NCI-H1105 (cell line): ENCODE results near the gene TIGD2.
"Not testable (repeated sequence)": the region's sequence is repeated elsewhere in the genome, so short reads cannot be mapped to it uniquely, and the experiment has no call there.

ENCODE experiments used
- DNase-seq: peaks from one replicate; lab custom pipeline; 2025; lab: John Stamatoyannopoulos, UW

The TIGD2 gene

DNA sequence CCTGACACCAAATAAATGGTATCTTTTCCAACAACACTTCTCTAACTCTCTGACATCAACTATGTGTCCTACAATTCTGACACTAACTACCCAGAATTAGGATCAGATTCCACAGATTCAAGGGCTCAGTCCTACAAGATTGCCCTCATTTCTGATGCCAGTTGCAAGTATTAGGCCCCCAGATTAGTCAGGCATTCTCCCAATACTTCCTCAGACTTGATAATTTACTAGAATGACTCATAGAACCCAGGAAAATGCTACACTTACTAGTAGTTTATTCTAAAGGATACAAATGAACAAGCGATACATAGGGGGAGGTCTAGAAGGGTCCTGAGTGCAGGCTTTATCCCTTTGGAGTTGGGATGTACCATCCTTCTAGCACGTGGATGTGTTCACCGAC, 8.5 kb downstream of the TIGD2 start:
- DNase-seq = no peak

DNA sequence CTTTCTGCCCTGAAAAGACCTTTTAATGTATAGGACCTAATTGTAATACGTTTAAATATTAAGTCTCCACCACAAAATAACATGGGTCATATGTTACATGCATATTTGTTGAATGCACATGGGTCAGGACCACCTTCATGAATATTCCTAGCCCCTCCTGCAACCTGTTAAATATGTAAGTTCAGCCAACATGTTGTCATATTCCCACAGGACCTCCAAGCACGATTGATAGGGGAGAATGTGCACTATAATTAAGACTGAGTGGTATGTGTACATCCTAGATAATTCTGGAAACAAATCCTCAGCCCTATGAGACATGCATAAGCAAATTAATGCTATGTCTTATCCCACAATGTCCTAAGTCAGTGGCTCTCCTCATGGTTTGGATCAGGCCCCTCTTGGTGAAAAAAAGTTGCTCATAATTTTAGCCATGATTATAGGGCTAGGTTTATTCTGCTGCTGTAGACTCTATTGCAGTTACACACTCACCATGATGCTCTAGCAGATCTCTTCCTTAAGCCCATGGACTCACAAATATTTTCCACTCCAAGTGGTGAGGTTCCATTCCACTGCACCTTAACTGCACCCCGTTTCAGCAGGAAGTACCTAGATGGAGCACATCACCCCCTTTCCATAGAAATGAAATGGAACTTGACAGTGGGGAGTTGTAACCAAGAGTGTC, 10.2 kb downstream of the TIGD2 start:
- no peak for DNase-seq

DNA sequence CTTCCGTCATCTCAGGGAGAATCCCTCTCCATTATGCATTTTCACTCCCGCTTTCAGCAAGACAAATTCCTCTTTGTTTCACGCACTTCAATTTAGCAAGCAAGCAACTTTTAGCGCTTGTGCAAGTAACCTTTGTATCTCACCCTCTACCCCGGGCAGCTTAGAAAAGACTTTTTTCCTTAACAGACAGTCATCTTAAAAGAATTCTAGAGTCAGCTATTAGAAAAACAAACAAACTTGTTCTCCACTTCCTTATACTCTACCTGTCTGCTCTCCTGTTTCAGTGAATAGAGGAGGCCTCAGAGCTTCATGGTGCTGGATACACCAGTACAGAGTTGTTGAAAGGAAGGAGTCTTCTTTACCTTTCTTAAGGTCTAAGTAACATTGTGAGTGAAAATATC, 12.1 kb downstream of the TIGD2 start:
- no peak for DNase-seq

DNA sequence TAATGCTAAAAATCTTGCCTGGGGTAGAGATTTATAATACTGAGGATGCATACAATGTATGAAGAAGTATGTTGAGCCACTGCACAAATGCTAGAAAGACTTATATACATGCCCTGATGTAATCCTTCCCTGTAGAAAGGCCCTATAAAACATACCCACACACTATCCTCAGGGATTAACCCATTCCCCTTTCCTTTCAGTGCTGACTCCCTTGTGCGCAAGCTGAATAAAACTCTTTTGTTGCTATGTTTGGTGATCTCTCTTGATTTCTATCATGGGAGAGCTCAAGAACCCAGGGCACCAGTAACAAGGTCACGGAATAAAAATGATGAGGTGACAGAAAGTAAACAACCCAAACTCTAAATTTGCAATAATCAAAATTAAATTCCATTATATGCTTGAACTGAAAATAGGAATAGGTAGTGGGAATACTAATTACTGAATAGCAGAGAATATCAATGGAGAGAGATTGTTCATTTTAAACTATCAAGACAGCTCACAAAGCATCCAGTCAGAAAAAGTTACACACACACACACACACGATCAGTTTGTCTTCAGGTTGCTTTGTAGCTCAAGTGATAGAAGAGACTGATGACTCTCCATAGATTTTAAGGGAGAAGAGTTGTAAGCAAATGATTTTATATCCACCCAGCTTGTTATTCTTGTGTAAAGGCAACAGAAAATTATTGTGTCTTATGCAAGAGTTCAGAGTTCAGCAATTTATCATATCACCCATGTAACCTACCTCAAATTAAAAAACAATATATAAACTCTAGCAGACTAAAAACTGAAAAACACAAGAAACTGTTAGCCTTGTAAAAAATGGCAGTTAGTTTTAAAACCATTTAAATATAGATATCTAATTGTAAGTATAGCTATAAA, 14.8 kb downstream of the TIGD2 start:
- DNase-seq = no peak

DNA sequence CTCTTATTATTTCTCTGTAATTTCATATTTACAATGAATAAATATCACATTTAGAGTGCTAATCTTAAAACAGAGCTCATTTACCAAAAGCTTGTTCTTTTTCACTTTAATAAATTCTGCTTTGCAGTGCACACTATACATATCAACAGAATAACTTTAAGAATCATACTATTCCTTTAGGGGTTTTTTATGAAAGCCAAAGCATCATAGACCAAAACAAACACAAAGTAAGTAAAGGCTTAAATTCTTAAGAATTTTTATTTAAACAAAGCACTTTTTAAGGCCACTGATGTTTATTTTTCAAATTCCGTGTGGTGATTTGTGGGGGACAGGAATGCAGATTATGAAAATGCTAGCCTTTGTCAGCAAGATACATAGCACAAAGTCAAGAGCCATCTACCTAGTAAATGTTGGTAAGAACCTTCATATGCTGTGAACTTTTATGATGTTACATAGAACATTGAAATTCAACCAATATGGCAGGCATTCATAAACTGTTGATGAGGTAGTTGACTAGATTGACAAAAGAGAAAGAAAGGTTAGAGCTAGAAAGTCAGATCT, 17.8 kb downstream of the TIGD2 start:
- no peak for DNase-seq

DNA sequence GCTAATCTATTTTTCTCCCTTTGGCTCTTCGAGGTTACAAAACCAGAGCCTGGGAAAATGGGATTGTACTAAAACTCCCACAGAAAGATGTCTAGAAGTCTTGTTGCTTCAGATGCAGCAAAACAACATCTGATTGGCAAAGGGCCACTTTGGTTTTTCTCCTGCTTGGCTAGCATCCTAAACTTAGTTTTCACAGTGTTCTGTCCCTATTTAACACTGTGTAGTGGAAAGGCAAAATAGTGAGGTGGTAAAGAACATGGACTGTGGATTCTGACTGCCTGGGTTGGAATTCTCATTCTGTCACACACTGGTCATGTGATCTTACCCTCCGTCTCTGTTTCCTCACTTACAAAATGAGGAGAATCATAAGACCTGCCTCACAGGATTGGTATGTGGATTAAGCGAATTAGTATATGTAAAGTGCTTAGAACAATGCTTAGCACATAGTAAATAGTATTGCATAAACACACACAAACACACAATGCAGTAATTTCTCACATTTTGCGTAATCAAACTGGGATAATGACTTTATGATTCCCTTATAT, 23.5 kb downstream of the TIGD2 start:
- DNase-seq = no peak

DNA sequence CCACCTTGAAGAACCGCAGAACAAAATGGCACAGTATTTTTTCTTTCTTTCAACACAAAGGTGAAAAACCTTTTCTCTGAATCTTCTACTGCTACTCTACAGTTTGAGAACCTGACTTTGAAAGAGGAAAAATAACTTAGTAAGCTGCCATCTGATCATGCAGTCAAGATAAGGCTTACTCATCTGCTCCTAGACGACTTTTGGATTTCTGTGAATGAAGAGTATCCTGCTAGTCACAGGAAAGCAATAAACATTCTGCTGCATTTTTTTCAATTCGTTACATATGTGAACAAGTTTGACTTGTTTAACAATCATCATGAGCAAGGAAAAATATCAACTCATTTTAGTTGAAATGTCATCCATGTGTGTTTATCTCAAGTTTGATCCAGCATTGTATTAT, 25.2 kb downstream of the TIGD2 start:
- no peak for DNase-seq

DNA sequence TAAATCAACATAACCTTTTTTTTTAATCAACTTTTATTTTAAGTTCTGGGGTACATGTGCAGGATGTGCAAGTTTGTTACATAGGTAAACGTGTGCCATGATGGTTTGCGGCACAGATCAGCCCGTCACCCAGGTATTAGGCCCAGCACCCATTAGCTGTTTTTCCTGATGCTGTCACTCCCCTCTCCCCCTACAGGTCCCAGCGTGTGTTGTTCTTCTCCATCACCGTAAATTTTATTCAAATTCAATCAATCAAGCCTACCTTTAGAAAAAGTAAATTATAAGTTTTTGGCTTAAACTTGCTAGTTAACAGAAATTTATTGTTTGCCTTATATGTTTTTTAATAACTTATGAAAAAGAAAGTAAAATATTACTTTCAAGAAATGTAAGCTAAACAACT, 25.9 kb downstream of the TIGD2 start:
- no peak for DNase-seq

DNA sequence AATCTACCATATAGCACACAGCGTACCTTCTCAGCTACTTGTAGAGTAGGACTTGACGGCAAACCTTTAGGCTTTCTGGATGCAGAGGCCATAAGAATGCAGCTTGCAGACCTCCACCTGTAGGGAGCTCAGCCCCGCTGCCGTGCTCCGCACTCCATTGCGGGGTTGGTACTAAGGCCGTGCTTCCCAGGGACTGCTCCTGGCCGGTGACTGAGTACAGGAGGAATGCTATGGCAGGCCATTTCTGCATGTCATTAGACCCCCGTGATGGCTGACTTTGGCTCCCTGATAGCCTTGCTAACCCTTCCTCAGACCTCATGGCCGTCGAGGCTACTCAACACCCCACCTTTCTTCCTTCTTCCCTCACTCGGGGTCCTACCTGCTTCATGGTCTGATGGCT, 26.4 kb downstream of the TIGD2 start:
- DNase-seq = no peak

DNA sequence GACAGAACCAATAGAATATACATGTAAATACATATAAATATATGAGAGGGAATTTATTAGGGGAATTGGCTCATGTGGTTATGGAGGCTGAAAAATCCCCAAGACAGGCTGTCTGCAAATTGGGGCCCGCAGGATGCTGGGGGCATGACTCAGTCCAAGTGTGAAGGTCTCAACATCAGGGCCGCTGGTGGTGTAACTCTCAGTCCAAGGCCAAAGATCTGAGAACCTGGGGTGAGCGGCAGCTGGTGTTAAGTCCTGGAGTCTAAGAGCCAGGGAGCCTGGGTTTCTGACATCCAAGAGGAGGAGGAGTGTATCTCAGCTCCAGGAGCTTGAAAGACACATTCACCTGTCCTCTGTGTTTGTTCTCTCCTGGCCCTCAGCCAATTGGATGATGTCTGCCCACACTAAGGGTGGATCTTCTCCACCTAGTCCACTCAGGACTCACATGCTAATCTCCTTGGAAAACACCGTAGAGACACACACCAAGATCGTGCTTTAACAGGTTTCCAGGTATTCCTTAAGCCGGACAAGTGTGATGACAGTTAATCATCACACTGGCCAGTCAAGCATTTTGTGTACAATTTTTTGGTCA, 28.9 kb downstream of the TIGD2 start:
- DNase-seq = no peak

DNA sequence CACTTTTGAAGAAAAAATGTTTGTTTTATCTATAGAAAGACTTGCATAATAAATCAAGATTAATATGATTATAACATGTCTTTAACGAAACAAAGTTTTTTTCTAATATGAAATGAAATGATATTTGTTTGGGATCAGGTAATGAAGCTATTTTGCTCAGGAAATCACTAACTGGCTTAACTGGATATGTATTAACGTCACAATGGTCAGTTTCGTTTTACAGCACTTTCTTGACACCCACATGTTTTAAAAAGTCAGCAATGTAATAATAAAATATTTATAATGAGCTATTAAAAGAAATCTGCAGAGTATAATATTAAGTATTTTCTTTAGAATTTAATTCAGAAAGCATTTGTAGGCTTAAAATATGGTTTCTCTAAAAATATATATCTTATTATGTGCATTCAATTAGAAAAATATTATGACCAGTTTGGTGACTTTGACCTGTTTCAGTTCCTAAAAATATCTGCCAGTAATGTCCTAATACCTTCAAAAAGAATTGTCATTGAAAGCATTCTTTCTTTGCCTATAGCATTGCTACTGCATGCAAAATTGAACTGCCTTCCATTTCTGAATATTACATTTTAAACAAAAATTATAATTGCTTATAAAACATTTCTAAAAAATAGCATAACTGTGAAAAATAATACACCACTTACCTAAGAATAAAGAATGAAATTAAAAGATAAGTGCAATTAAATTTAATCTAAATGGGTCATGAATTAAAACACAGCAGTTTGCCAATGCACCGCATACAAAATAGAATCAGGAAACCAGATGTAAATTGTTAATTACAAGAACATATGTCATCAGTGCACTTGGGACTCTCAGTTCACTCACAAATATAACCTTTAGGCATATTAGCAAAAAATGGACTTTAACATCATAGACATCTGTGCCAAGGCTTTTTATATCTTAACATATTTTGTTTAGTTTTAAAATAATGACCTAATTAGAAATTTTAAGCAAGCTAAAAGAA, 31.6 kb downstream of the TIGD2 start:
- DNase-seq = no peak

DNA sequence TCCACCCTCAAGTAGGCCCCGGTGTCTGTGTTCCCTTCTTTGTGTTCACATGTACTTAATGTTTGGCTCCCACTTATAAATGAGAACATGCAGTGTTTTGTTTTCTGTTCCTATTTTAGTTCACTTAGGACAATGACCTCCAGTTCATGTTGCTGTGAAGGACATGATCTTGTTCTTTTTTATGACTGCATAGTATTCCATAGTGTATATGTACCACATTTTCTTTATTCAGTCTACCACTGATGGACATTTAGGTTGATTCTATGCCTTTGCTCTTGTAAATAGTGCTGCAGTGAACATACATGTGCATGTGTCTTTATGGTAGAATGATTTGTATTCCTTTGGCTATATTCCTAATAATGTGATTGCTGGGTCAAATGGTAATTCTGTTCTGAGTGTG, 33.3 kb downstream of the TIGD2 start:
- not testable (repeated sequence) for DNase-seq

DNA sequence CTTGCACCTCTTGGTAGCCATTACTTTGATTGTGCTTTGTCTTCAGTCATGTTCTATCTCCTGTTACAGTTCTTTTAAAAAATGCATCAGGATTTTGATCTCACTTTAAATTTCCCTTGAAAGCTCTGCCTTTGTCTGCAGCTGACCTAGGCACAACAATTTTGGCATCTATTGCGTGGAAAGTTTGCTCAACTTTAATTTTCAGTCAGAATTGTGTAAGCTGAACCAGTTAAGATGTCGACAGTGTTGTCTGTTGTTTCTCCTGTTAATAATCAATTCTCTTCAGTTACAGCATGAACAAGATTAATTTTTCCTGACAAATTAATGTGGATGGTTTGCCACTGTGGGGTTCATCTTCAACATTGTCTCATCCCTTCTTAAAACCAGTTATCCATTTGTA, 34.9 kb downstream of the TIGD2 start:
- DNase-seq = no peak

DNA sequence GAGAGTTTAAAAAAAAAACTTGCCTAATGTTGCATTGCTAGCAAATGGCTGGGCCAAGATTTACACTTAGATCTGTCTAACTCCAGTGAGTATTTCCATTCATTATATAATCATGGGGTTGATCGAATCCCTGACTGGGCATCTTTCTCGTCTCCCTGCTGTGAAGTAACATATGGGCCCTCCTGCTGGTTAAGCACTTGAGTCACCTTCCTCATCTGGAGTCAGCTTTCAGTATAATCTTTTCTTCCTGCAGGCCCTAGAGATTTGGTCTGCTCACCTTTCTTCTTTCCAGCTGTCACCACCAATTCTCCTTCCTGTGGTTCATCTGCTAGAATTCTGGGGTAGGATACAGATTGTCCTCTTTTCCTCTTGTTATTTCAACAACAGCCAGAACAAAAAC, 41.6 kb downstream of the TIGD2 start:
- no peak for DNase-seq

DNA sequence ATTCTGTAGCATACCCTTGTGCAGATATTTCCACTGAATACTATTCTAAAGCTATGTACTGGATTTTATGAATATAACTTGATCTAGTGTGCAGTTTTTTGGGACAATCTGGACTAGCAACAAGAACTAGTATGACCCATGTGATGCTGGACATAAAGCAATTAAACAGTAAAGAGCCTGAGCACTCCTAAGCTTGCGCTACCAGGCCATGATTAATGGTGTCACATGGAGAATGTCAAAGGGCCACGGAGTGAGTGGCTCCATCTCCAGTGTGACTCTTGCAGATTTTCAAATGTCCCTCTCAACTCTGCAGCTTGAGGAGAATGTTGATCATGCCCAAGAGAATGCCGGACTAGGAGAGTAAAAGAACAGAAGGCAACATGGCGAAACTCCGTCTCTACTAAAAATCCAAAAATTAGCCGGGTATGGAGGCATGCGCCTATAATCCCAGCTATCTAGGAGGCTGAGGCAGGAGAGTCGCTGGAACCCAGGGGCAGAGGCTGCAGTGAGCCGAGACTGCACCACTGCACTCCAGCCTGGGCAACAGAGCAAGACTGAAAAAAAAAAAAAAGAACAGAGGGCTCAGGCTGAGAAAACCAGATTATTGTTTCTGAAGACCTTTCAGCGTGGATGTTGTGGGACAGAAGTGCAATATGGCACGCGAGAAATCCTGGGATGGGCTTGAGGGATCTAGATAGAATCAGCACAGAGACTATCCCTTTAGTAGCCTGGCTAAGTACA, 45.0 kb downstream of the TIGD2 start:
- no peak for DNase-seq

DNA sequence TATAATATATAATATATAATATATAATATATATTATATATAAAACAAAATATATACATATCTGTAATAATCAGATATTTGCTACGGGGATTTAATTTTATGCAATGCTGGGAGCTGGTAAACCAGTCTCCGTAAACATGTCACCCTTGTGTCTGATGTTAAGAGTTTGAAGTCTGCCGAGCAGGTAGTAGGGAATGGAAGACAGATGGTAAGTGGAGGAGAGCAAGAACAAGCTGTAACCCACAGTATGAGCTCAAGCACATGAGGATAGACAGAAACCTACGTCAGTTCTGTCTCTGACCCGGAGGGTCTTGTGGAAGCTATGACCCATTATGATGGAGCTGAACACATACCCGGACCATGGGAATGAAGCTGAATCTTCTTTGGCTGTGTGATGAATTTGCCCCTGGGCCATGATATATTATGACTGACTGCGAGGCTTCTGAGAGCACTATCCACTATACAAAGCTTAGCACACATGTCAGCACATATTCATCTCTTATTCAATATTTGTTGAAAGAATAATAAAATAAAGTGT, 46.2 kb downstream of the TIGD2 start:
- no peak for DNase-seq

DNA sequence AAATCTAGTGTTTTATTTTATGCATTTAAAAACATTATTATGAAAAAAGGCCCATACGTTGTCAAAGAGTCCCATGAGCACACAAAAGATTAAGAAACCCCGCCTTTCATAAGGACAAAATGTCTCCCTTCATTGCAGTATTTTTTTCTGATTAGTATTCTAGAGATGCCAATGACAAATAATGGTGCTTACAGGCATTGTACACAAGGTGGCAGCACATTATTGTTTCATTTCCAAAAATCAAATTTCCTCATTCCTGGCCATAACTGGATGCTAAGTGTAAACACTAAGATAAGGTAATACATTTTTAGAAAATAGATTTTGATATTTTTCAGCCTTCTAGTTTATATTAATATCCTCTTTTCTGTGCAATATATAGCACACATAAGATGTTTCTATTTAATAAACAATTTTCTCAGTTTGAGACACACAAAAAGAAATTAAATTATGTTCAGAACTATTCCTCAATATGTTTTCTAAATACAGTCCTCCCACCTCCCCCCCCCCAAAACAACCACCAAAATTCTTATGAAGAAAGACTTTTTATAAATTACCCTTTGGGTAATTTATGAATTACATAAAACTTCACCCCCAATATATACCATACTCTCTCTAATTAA, 47.7 kb downstream of the TIGD2 start:
- peak; percentile 25 for DNase-seq

DNA sequence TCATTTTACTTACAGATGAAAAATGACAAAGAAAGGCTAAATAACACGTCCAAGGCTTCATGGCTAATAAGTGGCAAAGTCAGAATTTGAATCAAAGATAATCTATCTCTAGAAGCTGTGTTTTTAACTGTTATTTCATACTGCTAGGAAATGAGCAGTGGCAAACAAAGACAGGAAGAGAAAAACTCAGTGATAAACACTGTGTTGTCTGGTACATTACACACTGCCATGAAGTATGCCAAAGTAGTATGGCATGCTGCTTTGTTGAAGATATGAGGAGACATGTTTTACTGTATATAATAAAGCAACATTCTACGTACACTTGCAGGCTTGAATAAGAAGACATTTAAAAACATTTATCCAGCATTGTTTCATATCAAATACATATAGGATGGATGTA, 49.5 kb downstream of the TIGD2 start:
- no peak for DNase-seq

DNA sequence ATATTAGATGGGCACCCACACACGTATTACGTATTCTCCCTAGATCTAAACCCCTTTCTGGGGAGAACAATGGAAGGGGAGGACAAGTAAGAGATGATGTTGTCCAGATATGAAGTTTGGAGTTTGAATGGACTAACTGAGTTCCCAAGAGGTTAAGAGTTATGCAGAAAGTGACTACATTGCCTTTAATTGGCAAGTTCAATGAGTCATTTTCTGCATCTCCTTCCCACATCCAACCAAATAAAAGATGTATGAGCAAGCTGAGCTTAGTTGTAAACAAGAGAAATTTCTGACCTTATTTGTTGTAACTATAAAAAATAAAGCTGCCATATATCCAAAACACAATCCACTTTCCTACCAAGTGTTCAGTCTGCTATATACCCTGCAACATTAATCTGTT, 50.5 kb downstream of the TIGD2 start:
- no peak for DNase-seq

DNA sequence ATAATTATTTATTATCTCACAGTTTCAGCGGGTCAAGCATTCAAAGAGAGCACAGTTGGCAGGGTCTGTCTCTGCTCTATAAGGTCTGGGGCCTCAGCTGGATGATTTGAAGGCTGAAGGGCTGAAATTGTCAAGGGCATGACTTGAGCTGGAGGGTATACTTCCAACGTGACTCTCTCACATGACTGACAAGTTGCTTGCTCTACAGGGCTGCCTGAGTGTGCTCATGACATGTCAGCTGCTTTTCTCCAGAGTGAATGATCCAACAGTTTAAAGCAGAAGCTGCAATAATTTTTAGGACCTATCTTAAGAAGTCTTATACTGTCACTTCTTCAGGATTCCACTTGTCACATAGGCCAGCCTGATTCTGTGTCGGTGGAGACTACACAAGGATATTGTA, 51.2 kb downstream of the TIGD2 start:
- no peak for DNase-seq
